Gastrocnemius medialis (tissue), 4 donors: ENCODE data around the gene ZSWIM4.

Experiments used
- CTCF ChIP-seq, 5 experiments: fragments of 450-650 bp in 3 of 5; fragments of 200-600 bp in 2 of 5; sonication (generic) in 2 of 5; IDR thresholded peaks in 4 of 5; conservative IDR thresholded peaks in 1 of 5; 1 replicate in 4 of 5; 2 replicates in 1 of 5; pipeline ENCODE4 v1.5.1; 2016 to 2019; ENCODE audit warnings: antibody characterized with exemption in 5 of 5, mild to moderate bottlenecking in 3 of 5, moderate library complexity in 3 of 5
- POLR2A ChIP-seq, 2 donors: fragments of 450-650 bp; IDR thresholded peaks; one replicate each; pipeline ENCODE4 v1.6.1; 2017; ENCODE audit warnings: antibody characterized with exemption in 2 of 2, mild to moderate bottlenecking in 2 of 2, moderate library complexity in 2 of 2

GRCh38 chr19:13831537-13832467 is 36.6 kb downstream of the ZSWIM4 start:
- no peak for TF ChIP-seq CTCF (IDR thresholded peaks at IDR 0.05 in 4 of 5, conservative IDR thresholded peaks at IDR 0.05 in 1 of 5)
- no peak for TF ChIP-seq POLR2A (IDR thresholded peaks at IDR 0.05)
